K562 (cell line): ENCODE results near the gene CHSY1. TPM values are rescaled to one million over a fixed set of nuclear protein-coding genes. Genes with fewer than 3 reads are reported as not detected.
A peak's percentile ranks its signal among the peaks of the same experiment; 100 is the strongest.

Experiments
- ATAC-seq: fragments of 200-7000 bp; cut with Tn5 transposase; 3 replicates; pipeline ENCODE4 v1.9.1; 2020; ENCODE audit warnings: moderate library complexity
- BruUV-seq: library from RNA; stranded (reverse); fragments of 400-500 nt; replicated peaks from 2 replicates; lab custom pipeline; 2021; lab: Mats Ljungman, UMichigan
- CTCF ChIA-PET: fragments of 300-600 bp; formaldehyde crosslinking; extraction: SDS; loops from one replicate; lab custom pipeline; 2021; ENCODE audit warnings: low intra/inter-chr PET ratio; lab: Yijun Ruan, JAX
- POLR2A ChIA-PET: fragments of 300-600, 350-650 bp; sonication (Branson Sonifier 250); formaldehyde crosslinking; extraction: SDS; loops from one replicate; lab custom pipeline; 2021; ENCODE audit warnings: antibody characterized with exemption, inconsistent platforms; lab: Yijun Ruan, JAX
- DNase-seq, 4 experiments: peaks; one replicate each; pipeline versions ENCODE4 v3.0.0 to v3.0.0-alpha.2; 2011 to 2018; ENCODE audit warnings: low spot score in 3 of 4, mixed read lengths in 3 of 4; ENCODE audit errors: extremely low read depth in 1 of 4
- FAIRE-seq: peaks from 2 replicates; lab custom pipeline; 2011; peaks lifted over from hg19 to GRCh38; lab: Jason Lieb, UNC
- H2AFZ ChIP-seq: 2 replicates; pipeline ENCODE4 v1.6.0; 2011; ENCODE audit warnings: low read depth, low read length, control low read depth, inconsistent platforms
- H3K27ac ChIP-seq: fragments of 200-600 bp; 3 replicates; pipeline ENCODE4 v1.8.0; 2011; ENCODE audit warnings: low read depth, mild to moderate bottlenecking, control low read depth, inconsistent platforms, low read length, moderate library complexity, mixed read lengths; ENCODE audit errors: extremely low read depth
- H3K27me3 ChIP-seq, 2 experiments: fragments of 300-600 bp in 1 of 2; 2 replicates in 1 of 2; 3 replicates in 1 of 2; pipeline versions ENCODE4 v1.6.0 to v1.8.0; 2011; ENCODE audit warnings: inconsistent platforms in 2 of 2, low read length in 2 of 2, mild to moderate bottlenecking in 1 of 2, mixed read lengths in 1 of 2, moderate library complexity in 1 of 2; ENCODE audit not compliant: control insufficient read depth in 2 of 2, insufficient read depth in 2 of 2
- H3K36me3 ChIP-seq: fragments of 300-600 bp; 3 replicates; pipeline ENCODE4 v1.8.0; 2011; ENCODE audit warnings: mild to moderate bottlenecking, low read length, inconsistent platforms; ENCODE audit not compliant: control insufficient read depth, insufficient read depth
- H3K4me1 ChIP-seq, 2 experiments: fragments of 200-600 bp in 1 of 2; replicated peaks in 1 of 2; 2 replicates in 1 of 2; 3 replicates in 1 of 2; pipeline versions ENCODE4 v1.5.1 to v1.8.0; 2011; ENCODE audit warnings: inconsistent platforms in 2 of 2, low read length in 2 of 2, mild to moderate bottlenecking in 1 of 2, mixed read lengths in 1 of 2, moderate library complexity in 1 of 2; ENCODE audit not compliant: control insufficient read depth in 2 of 2, insufficient read depth in 2 of 2
- H3K4me2 ChIP-seq: 2 replicates; pipeline ENCODE4 v1.6.1; 2011; ENCODE audit warnings: low read length, control low read depth, inconsistent platforms, mixed read lengths; ENCODE audit not compliant: insufficient read depth
- H3K4me3 ChIP-seq: fragments of 200-600 bp; sonication (generic), shearing (Covaris generic); 2 replicates; pipeline ENCODE4 v1.5.1; 2016; ENCODE audit warnings: control low read depth, inconsistent platforms
- H3K79me2 ChIP-seq: fragments of 200-600 bp; 3 replicates; pipeline ENCODE4 v1.8.0; 2011; ENCODE audit warnings: low read length, inconsistent platforms; ENCODE audit not compliant: control insufficient read depth, insufficient read depth
- H3K9ac ChIP-seq, 2 experiments: 2 replicates each; pipeline versions ENCODE4 v1.6.0 to v1.6.1; 2011; ENCODE audit warnings: low read depth in 2 of 2, low read length in 2 of 2, control low read depth in 1 of 2, inconsistent platforms in 1 of 2, mild to moderate bottlenecking in 1 of 2, mixed read lengths in 1 of 2; ENCODE audit not compliant: insufficient read depth in 1 of 2
- H3K9me1 ChIP-seq: one replicate; pipeline ENCODE4 v1.6.0; 2011; ENCODE audit warnings: inconsistent platforms, mild to moderate bottlenecking, low read length, moderate library complexity; ENCODE audit not compliant: control insufficient read depth, insufficient read depth
- H3K9me3 ChIP-seq: replicated peaks from 2 replicates; pipeline ENCODE4 v1.5.1; 2011; ENCODE audit warnings: low read depth, low read length, inconsistent platforms; ENCODE audit not compliant: control insufficient read depth, insufficient read depth
- H4K20me1 ChIP-seq: replicated peaks from 2 replicates; pipeline ENCODE4 v1.6.1; 2011; ENCODE audit warnings: low read length, inconsistent platforms, mixed read lengths; ENCODE audit not compliant: control insufficient read depth, insufficient read depth
- MNT ChIP-seq, 2 experiments: fragments of 450-650 bp; conservative IDR thresholded peaks; 2 replicates each; pipeline ENCODE4 v1.6.1; 2017; ENCODE audit warnings: mild to moderate bottlenecking in 2 of 2, moderate library complexity in 2 of 2
- TAF7 ChIP-seq: fragments of 450-650 bp; IDR thresholded peaks from 2 replicates; pipeline ENCODE4 v1.6.1; 2016; ENCODE audit warnings: missing genetic modification characterization, missing compliant biosample characterization
- WGBS: fragments of 100-300 bp; shearing (Covaris generic); methylation state at CpG from one replicate; pipeline ENCODE4 v1.1.6; 2016; ENCODE audit warnings: low coverage, mixed read lengths; ENCODE audit not compliant: insufficient coverage; ENCODE audit errors: missing lambda C conversion rate; 5-methylcytosine and 5-hydroxymethylcytosine counted together
- in situ Hi-C: fragments of 300-500 bp; cut with MboI; formaldehyde crosslinking; loops from 4 replicates; pipeline ENCODE4 v1.15.0; 2018; ENCODE audit warnings: inconsistent platforms, mixed read lengths
- intact Hi-C: fragments of 100-400 bp; cut with micrococcal nuclease; formaldehyde crosslinking; loops from 2 replicates; pipeline ENCODE4 v1.14.2; 2022
- polyA plus RNA-seq, 8 experiments: library from polyadenylated mRNA; depleted of rRNA in 4 of 8; stranded (reverse) in 5 of 8; unstranded in 3 of 8; fragments of >200 nt; fragmentation: Nextera tagmentation in 2 of 8; fragmentation: Illumina TruSeq in 1 of 8; extraction: Ambion mirVana in 2 of 8; extraction: Trizol in 1 of 8; gene quantifications; 2 replicates each; pipeline versions ENCODE4 v1.2.1 to v1.2.3, GENCODE V29; 2011 to 2014; ENCODE audit warnings: inconsistent platforms in 1 of 8, missing spikeins in 1 of 8
- total RNA-seq, 7 experiments: library from RNA; depleted of rRNA in 6 of 7; stranded (reverse); fragments of >200 nt in 6 of 7; fragmentation: Illumina TruSeq in 2 of 7; extraction: Trizol in 2 of 7; gene quantifications; 2 replicates each; pipeline versions ENCODE4 v1.2.1 to v1.2.3, GENCODE V29; 2011 to 2021; ENCODE audit warnings: low replicate concordance in 1 of 7

CHSY1 gene
- total and polyA plus RNA-seq, 9 of the 15 experiments (the other 6 are each of a cell fraction or from before 2014, with no cell fraction given) = 7.0 to 16.4 (median 13.4) TPM

GRCh38 chr15:101264911-101265641, 13.2 kb upstream of the CHSY1 start:
- Histone ChIP-seq H3K36me3 (no peaks in the 10 kb centered on the region), H4K20me1 (0 out of 2 replicates have a peak, but pooled peaks cover 7% of the 10 kb centered on the region), H3K79me2 (no peaks in the 10 kb centered on the region), H2AFZ (no peak overlapping the region), H3K27ac (no peak overlapping the region), H3K9me1 (no peaks in the 10 kb centered on the region), H3K9ac (peak overlapping the region in 1 of 2 experiments; percentile 24; a peak in 1 of 4 replicates)
- DNase-seq = no peak
- in situ Hi-C loops = loop anchor here (25.0 kb wide), 2 partner anchors 353 to 628 kb away; partner anchors contain the start of gene LRRK1
- POLR2A ChIA-PET = interaction anchor here (1.0 to 2.0 kb wide), 2 partner anchors 10 to 14 kb away, joined by 3 to 6 read pairs; no protein-coding TSS in a partner anchor
- WGBS = 49% methylated on average over 17 of the region's 17 CpGs
- BruUV-seq = no TSS peak
- no peak for TF ChIP-seq TAF7
- no peak for TF ChIP-seq MNT (conservative IDR thresholded peaks at IDR 0.05)
- TF ChIP-seq, all 486 proteins: peak for 0
- FAIRE-seq = no peak
- Histone ChIP-seq H3K4me2 (no peak overlapping the region), H3K4me3 (no peak overlapping the region), H3K9me3 (no peaks in the 10 kb centered on the region), H3K27me3 (peaks cover 3 to 27% of the 10 kb centered on the region in 2 experiments; a peak in 3 of 5 replicates), H3K4me1 (peaks cover 5 to 8% of the 10 kb centered on the region in 2 experiments)
- intact Hi-C loops = no loop called here
- ATAC-seq = no peak
- CTCF ChIA-PET = no interaction called here
